GM19324 (cell line): ENCODE data around the gene ATF7.
"Not testable (repeated sequence)": the region's sequence is repeated elsewhere in the genome, so short reads cannot be mapped to it uniquely, and the experiment has no call there.

Experiments
- ATAC-seq: cut with Tn5 transposase; IDR thresholded peaks from one replicate; pipeline ENCODE4 v1.9.1; 2021; ENCODE audit warnings: mild to moderate bottlenecking, moderate library complexity; ENCODE audit not compliant: unreplicated experiment, low FRiP score

ATF7 gene

GRCh38 chr12:53599579-53599978 lies 26.6 kb downstream of the ATF7 start:
- no peak for ATAC-seq

- not testable (repeated sequence) for ATAC-seq
Measured at GRCh38 chr12:53598971-53599370, 27.2 kb downstream of the ATF7 start.

- ATAC-seq: no peak
Measured at GRCh38 chr12:53596920-53597363, 29.2 kb downstream of the ATF7 start.

- ATAC-seq: no peak
Measured at GRCh38 chr12:53594897-53595615, 31.1 kb downstream of the ATF7 start.

GRCh38 chr12:53593707-53594106 lies 32.5 kb downstream of the ATF7 start:
- no peak for ATAC-seq

- no peak for ATAC-seq
Measured at GRCh38 chr12:53593031-53593430, 33.2 kb downstream of the ATF7 start.

- ATAC-seq: no peak
Measured at GRCh38 chr12:53592426-53592825, 33.8 kb downstream of the ATF7 start.

- no peak for ATAC-seq
Measured at GRCh38 chr12:53591301-53592206, 34.6 kb downstream of the ATF7 start.

GRCh38 chr12:53590652-53591051 lies 35.5 kb downstream of the ATF7 start:
- no peak for ATAC-seq

GRCh38 chr12:53589915-53590314 lies 36.3 kb downstream of the ATF7 start:
- no peak for ATAC-seq

- no peak for ATAC-seq
Measured at GRCh38 chr12:53589423-53589822, 36.8 kb downstream of the ATF7 start.

GRCh38 chr12:53588123-53588522 lies 38.1 kb downstream of the ATF7 start:
- no peak for ATAC-seq

GRCh38 chr12:53586745-53587144 lies 39.4 kb downstream of the ATF7 start:
- ATAC-seq: no peak

- ATAC-seq: no peak
Measured at GRCh38 chr12:53585448-53586125, 40.6 kb downstream of the ATF7 start.

GRCh38 chr12:53579545-53579955 lies 46.6 kb downstream of the ATF7 start:
- no peak for ATAC-seq

- no peak for ATAC-seq
Measured at GRCh38 chr12:53578783-53579182, 47.4 kb downstream of the ATF7 start.

GRCh38 chr12:53577941-53578352 lies 48.2 kb downstream of the ATF7 start:
- ATAC-seq: no peak

GRCh38 chr12:53575502-53576249 lies 50.5 kb downstream of the ATF7 start:
- ATAC-seq: no peak

- no peak for ATAC-seq
Measured at GRCh38 chr12:53572134-53572758, 53.9 kb downstream of the ATF7 start.

- no peak for ATAC-seq
Measured at GRCh38 chr12:53571295-53571694, 54.9 kb downstream of the ATF7 start.
